H1 (cell line): Measurements from ENCODE around the gene CBFA2T2. TPM values are rescaled to one million over a fixed set of nuclear protein-coding genes. Genes with fewer than 3 reads are reported as not detected.

Source experiments
- CTCF ChIA-PET: fragments of 300-600 bp; sonication (Branson Sonifier 250); formaldehyde crosslinking; loops from one replicate; lab custom pipeline; 2021; ENCODE audit not compliant: partially characterized antibody; lab: Charles Lee
- POLR2A ChIA-PET: fragments of 300-600 bp; sonication (Branson Sonifier 250); formaldehyde crosslinking; loops from one replicate; lab custom pipeline; 2021; ENCODE audit warnings: inconsistent platforms; ENCODE audit not compliant: partially characterized antibody; lab: Charles Lee
- DNase-seq, 2 experiments: peaks; one replicate each; pipeline versions ENCODE4 v3.0.0 to v3.0.0-alpha.2; 2010 to 2022; ENCODE audit warnings: low spot score in 2 of 2, low read depth in 1 of 2, mixed read lengths in 1 of 2
- FAIRE-seq: peaks from 2 replicates; lab custom pipeline; 2011; peaks lifted over from hg19 to GRCh38; lab: Jason Lieb, UNC
- H2AFZ ChIP-seq: 2 replicates; pipeline ENCODE4 v1.8.1; 2012; ENCODE audit warnings: low read length, inconsistent platforms
- H2AK5ac ChIP-seq: 2 replicates; pipeline ENCODE4 v1.6.1; 2013; ENCODE audit warnings: low read depth, low read length
- H2BK120ac ChIP-seq: replicated peaks from 2 replicates; pipeline ENCODE3; 2013; ENCODE audit warnings: low read depth, low read length, inconsistent platforms
- H2BK12ac ChIP-seq: 2 replicates; pipeline ENCODE4 v1.6.1; 2013; ENCODE audit warnings: low read depth, low read length
- H2BK15ac ChIP-seq: 2 replicates; pipeline ENCODE4 v1.6.1; 2013; ENCODE audit warnings: low read length
- H2BK20ac ChIP-seq: 2 replicates; pipeline ENCODE4 v1.6.1; 2013; ENCODE audit warnings: low read length
- H2BK5ac ChIP-seq: 2 replicates; pipeline ENCODE4 v1.6.1; 2013; ENCODE audit warnings: low read depth, low read length
- H3K14ac ChIP-seq: 2 replicates; pipeline ENCODE4 v1.6.1; 2013; ENCODE audit warnings: inconsistent platforms; ENCODE audit not compliant: insufficient read length
- H3K18ac ChIP-seq: 2 replicates; pipeline ENCODE4 v1.6.1; 2013; ENCODE audit warnings: low read length; ENCODE audit errors: extremely low read depth
- H3K23ac ChIP-seq: 2 replicates; pipeline ENCODE4 v1.6.1; 2013; ENCODE audit warnings: inconsistent platforms; ENCODE audit not compliant: insufficient read length
- H3K23me2 ChIP-seq: 2 replicates; pipeline ENCODE4 v1.6.1; 2013; ENCODE audit warnings: low read depth, low read length
- H3K27ac ChIP-seq: 2 replicates; pipeline ENCODE4 v1.6.1; 2011; ENCODE audit warnings: low read depth, low read length, inconsistent platforms
- H3K27me3 ChIP-seq, 4 experiments: replicated peaks in 1 of 4; 1 replicate in 1 of 4; 2 replicates in 3 of 4; pipeline versions ENCODE4 v1.6.1 to v1.8.1; 2011 to 2013; ENCODE audit warnings: low read length in 3 of 4, mild to moderate bottlenecking in 3 of 4, inconsistent platforms in 2 of 4, mixed read lengths in 2 of 4, moderate library complexity in 1 of 4; ENCODE audit not compliant: control insufficient read depth in 3 of 4, insufficient read depth in 3 of 4; ENCODE audit errors: extremely low read depth in 1 of 4
- H3K36me3 ChIP-seq, 4 experiments: 2 replicates each; pipeline versions ENCODE4 v1.6.1 to v1.8.1; 2011 to 2013; ENCODE audit warnings: mild to moderate bottlenecking in 4 of 4, low read length in 3 of 4, moderate library complexity in 2 of 4, control low read depth in 1 of 4, inconsistent platforms in 1 of 4; ENCODE audit not compliant: insufficient read depth in 4 of 4, control insufficient read depth in 2 of 4
- H3K4ac ChIP-seq: replicated peaks from 2 replicates; pipeline ENCODE3; 2013; ENCODE audit warnings: low read length, low read depth, mixed read lengths, inconsistent platforms; ENCODE audit not compliant: insufficient read length
- H3K4me1 ChIP-seq, 4 experiments: replicated peaks in 1 of 4; 1 replicate in 1 of 4; 2 replicates in 3 of 4; pipeline versions ENCODE4 v1.6.1 to v1.8.1; 2011 to 2013; ENCODE audit warnings: low read length in 3 of 4, inconsistent platforms in 2 of 4, mixed read lengths in 1 of 4; ENCODE audit not compliant: insufficient read depth in 4 of 4, control insufficient read depth in 3 of 4
- H3K4me2 ChIP-seq, 2 experiments: 2 replicates each; pipeline versions ENCODE4 v1.6.1 to v1.8.1; 2011 to 2013; ENCODE audit warnings: low read depth in 2 of 2, low read length in 2 of 2, control low read depth in 1 of 2, inconsistent platforms in 1 of 2, mild to moderate bottlenecking in 1 of 2; ENCODE audit not compliant: insufficient read depth in 1 of 2
- H3K4me3 ChIP-seq, 4 experiments: fragments of 200-600, 300-600 bp in 1 of 4; sonication (generic), shearing (Covaris generic), sonication (Bioruptor Twin) in 1 of 4; 2 replicates each; pipeline versions ENCODE4 v1.5.1 to v1.8.1; 2011 to 2016; ENCODE audit warnings: low read length in 4 of 4, low read depth in 3 of 4, control low read depth in 2 of 4, inconsistent platforms in 2 of 4, mild to moderate bottlenecking in 2 of 4, mixed read lengths in 1 of 4, moderate library complexity in 1 of 4; ENCODE audit not compliant: insufficient read depth in 2 of 4; ENCODE audit errors: extremely low read depth in 1 of 4
- H3K56ac ChIP-seq: replicated peaks from 2 replicates; pipeline ENCODE3; 2013; ENCODE audit warnings: low read depth, mild to moderate bottlenecking, mixed read lengths, low read length, inconsistent platforms; ENCODE audit not compliant: insufficient read length
- H3K79me1 ChIP-seq: 2 replicates; pipeline ENCODE4 v1.6.1; 2013; ENCODE audit warnings: low read depth, low read length, control low read depth
- H3K79me2 ChIP-seq, 2 experiments: 2 replicates each; pipeline versions ENCODE4 v1.6.1 to v1.8.1; 2012 to 2013; ENCODE audit warnings: low read length in 2 of 2, mild to moderate bottlenecking in 2 of 2, inconsistent platforms in 1 of 2; ENCODE audit not compliant: insufficient read depth in 2 of 2, control insufficient read depth in 1 of 2
- H3K9ac ChIP-seq, 4 experiments: replicated peaks in 1 of 4; 1 replicate in 1 of 4; 2 replicates in 3 of 4; pipeline versions ENCODE4 v1.6.1 to v1.8.1; 2011 to 2013; ENCODE audit warnings: low read depth in 3 of 4, low read length in 3 of 4, control low read depth in 2 of 4, mild to moderate bottlenecking in 2 of 4, moderate library complexity in 2 of 4, inconsistent platforms in 1 of 4; ENCODE audit errors: extremely low read depth in 1 of 4
- H3K9me3 ChIP-seq, 2 experiments: 2 replicates each; pipeline versions ENCODE4 v1.6.1 to v1.8.1; 2012 to 2013; ENCODE audit warnings: mild to moderate bottlenecking in 2 of 2, moderate library complexity in 2 of 2, control low read depth in 1 of 2, inconsistent platforms in 1 of 2, low read depth in 1 of 2, low read length in 1 of 2, mixed read lengths in 1 of 2; ENCODE audit not compliant: insufficient read depth in 2 of 2
- H4K20me1 ChIP-seq, 2 experiments: replicated peaks in 1 of 2; 2 replicates each; pipeline versions ENCODE3 to v1.8.1; 2011 to 2013; ENCODE audit warnings: inconsistent platforms in 2 of 2, low read length in 2 of 2, mild to moderate bottlenecking in 1 of 2; ENCODE audit not compliant: insufficient read depth in 2 of 2, control insufficient read depth in 1 of 2
- H4K5ac ChIP-seq: 2 replicates; pipeline ENCODE4 v1.6.1; 2013; ENCODE audit warnings: low read length, low read depth, mixed read lengths, inconsistent platforms; ENCODE audit not compliant: insufficient read length
- H4K8ac ChIP-seq: 2 replicates; pipeline ENCODE4 v1.8.0; 2013; ENCODE audit warnings: mild to moderate bottlenecking, moderate library complexity, low read length, inconsistent platforms; ENCODE audit not compliant: insufficient read depth; ENCODE audit errors: extremely low read depth
- H4K91ac ChIP-seq: replicated peaks from 2 replicates; pipeline ENCODE3; 2013; ENCODE audit warnings: low read length, mixed read lengths, inconsistent platforms; ENCODE audit not compliant: insufficient read length
- CHD2 ChIP-seq: IDR thresholded peaks from 2 replicates; pipeline ENCODE4 v1.6.1; 2012; ENCODE audit warnings: low read length, improper control_type of control experiment
- FOSL1 ChIP-seq: IDR thresholded peaks from 2 replicates; pipeline ENCODE4 v1.6.1; 2011; ENCODE audit warnings: mild to moderate bottlenecking, low read depth, low read length, moderate library complexity; ENCODE audit not compliant: insufficient read depth
- POU5F1 ChIP-seq: IDR thresholded peaks from 2 replicates; pipeline ENCODE4 v1.6.1; 2011; ENCODE audit warnings: low read depth, mild to moderate bottlenecking, low read length, moderate library complexity
- RAD21 ChIP-seq, 2 experiments: IDR thresholded peaks in 1 of 2; conservative IDR thresholded peaks in 1 of 2; 2 replicates each; pipeline ENCODE4 v1.6.1; 2011; ENCODE audit warnings: low read depth in 2 of 2, low read length in 2 of 2, improper control_type of control experiment in 1 of 2, inconsistent platforms in 1 of 2, mild to moderate bottlenecking in 1 of 2, moderate library complexity in 1 of 2
- RNF2 ChIP-seq: fragments of 200-900, 300-1000 bp; sonication (generic); IDR thresholded peaks from 2 replicates; pipeline ENCODE4 v1.7.1; 2016; ENCODE audit warnings: borderline replicate concordance, low read depth, mild to moderate bottlenecking, antibody characterized with exemption, low read length; ENCODE audit not compliant: poor library complexity, severe bottlenecking; ENCODE audit errors: missing control alignments
- WGBS, 2 experiments: shearing (Covaris generic) in 1 of 2; methylation state at CpG; one replicate each; pipeline versions ENCODE4 v1.1.6 to v1.1.7; 2013 to 2015; ENCODE audit warnings: low lambda C conversion rate in 2 of 2, mixed read lengths in 2 of 2, inconsistent platforms in 1 of 2, low coverage in 1 of 2, missing lambda C conversion rate in 1 of 2; ENCODE audit not compliant: insufficient replicate concordance in 2 of 2, insufficient coverage in 1 of 2, insufficient read length in 1 of 2; ENCODE audit errors: extremely low coverage in 1 of 2, missing lambda C conversion rate in 1 of 2; 5-methylcytosine and 5-hydroxymethylcytosine counted together
- polyA plus RNA-seq, 7 experiments: library from polyadenylated mRNA; depleted of rRNA in 3 of 7; stranded (reverse) in 5 of 7; unstranded in 2 of 7; fragments of >200 nt in 5 of 7; fragments of 200-250 nt in 2 of 7; gene quantifications; 1 replicate in 5 of 7; 2 replicates in 1 of 7; 4 replicates in 1 of 7; pipeline versions ENCODE4 v1.2.1 to v1.2.3, GENCODE V29; 2011 to 2013; ENCODE audit warnings: missing spikeins in 2 of 7, mixed read lengths in 2 of 7
- total RNA-seq: library from RNA; stranded (reverse); fragmentation: NEBNext Ultra II Directional; extraction: Animal tissue kit (Norgen Biotek cat#: 25700); gene quantifications from 2 replicates; pipeline ENCODE4 v1.2.1, GENCODE V29; 2021

CBFA2T2 gene
- total and polyA plus RNA-seq, 2 of the 8 experiments (the other 6 are each of a cell fraction or from before 2014, with no cell fraction given): 11.6 to 12.9 TPM

GRCh38 chr20:33629979-33630378, 140.1 kb downstream of the CBFA2T2 start:
- Histone ChIP-seq H3K4me3 (no peak overlapping the region), H3K14ac (no peak overlapping the region), H3K18ac (no peak overlapping the region), H2BK12ac (no peak overlapping the region), H3K9ac (no peak overlapping the region), H3K4ac (no peak overlapping the region), H3K27me3 (no peaks in the 10 kb centered on the region), H2BK5ac (no peak overlapping the region), H3K23ac (no peak overlapping the region), H2BK15ac (no peak overlapping the region), H2AFZ (no peak overlapping the region), H3K4me1 (no peaks in the 10 kb centered on the region), H3K4me2 (no peak overlapping the region), H3K36me3 (peaks cover 2 to 12% (median 6%) of the 10 kb centered on the region in 4 experiments; a peak in 6 of 8 replicates), H3K79me2 (no peaks in the 10 kb centered on the region), H4K20me1 (peaks cover 0 to 2% of the 10 kb centered on the region in 2 experiments), H3K23me2 (no peaks in the 10 kb centered on the region), H4K5ac (no peak overlapping the region), H4K8ac (no peak overlapping the region), H3K27ac (no peak overlapping the region), H3K9me3 (no peaks in the 10 kb centered on the region), H2AK5ac (no peak overlapping the region), H3K79me1 (no peaks in the 10 kb centered on the region), H3K56ac (no peak overlapping the region), H2BK20ac (no peak overlapping the region), H2BK120ac (no peak overlapping the region), H4K91ac (no peak overlapping the region)
- TF ChIP-seq RNF2: no peak
- TF ChIP-seq CHD2: no peak
- TF ChIP-seq FOSL1: no peak
- TF ChIP-seq POU5F1: no peak
- TF ChIP-seq RAD21 (IDR thresholded peaks at IDR 0.05 in 1 of 2, conservative IDR thresholded peaks at IDR 0.05 in 1 of 2; ENCODE audit: low read depth in 2 of 2, low read length in 2 of 2): no peak
- ChIA-PET POLR2A (no interaction called here), CTCF (no interaction called here)
- 90% methylated on average over 5 of the region's 5 CpGs; no CpG with 5 or more reads in 1 of the 2 experiments for WGBS, 2 experiments
- FAIRE-seq: no peak
- DNase-seq: no peak
